ENCODE measurements around the gene C2orf68.
A peak's percentile ranks its signal among the peaks of the same experiment; 100 is the strongest.
"Not testable (repeated sequence)": the region's sequence is repeated elsewhere in the genome, so short reads cannot be mapped to it uniquely, and the experiment has no call there.

C2orf68 gene

GRCh38 chr2:85607268-85608215 is 4.3 kb downstream of the C2orf68 start:
- Histone ChIP-seq H2AFZ (ENCODE audit: low read length, unreplicated experiment) (no peak overlapping the region), H3K36me3 (ENCODE audit: insufficient read depth, low read length) (no peaks in the 10 kb centered on the region), H3K27ac (ENCODE audit: low read depth, low read length) (no peak overlapping the region), H3K27me3 (ENCODE audit: insufficient read depth, low read length) (no peaks in the 10 kb centered on the region), H3K4me3 (ENCODE audit: low read depth, low read length) (no peak overlapping the region), H3K4me1 (ENCODE audit: control insufficient read depth, insufficient read depth, low read length, unreplicated experiment) (peaks cover 26% of the 10 kb centered on the region), H3K79me2 (ENCODE audit: control insufficient read depth, insufficient read depth, low read length, unreplicated experiment) (peaks cover 15% of the 10 kb centered on the region)

- Histone ChIP-seq H2AFZ (ENCODE audit: low read length, unreplicated experiment) (no peak overlapping the region), H3K79me2 (ENCODE audit: control insufficient read depth, insufficient read depth, low read length, unreplicated experiment) (peaks cover 14% of the 10 kb centered on the region), H3K4me1 (ENCODE audit: control insufficient read depth, insufficient read depth, low read length, unreplicated experiment) (peaks cover 33% of the 10 kb centered on the region), H3K4me3 (ENCODE audit: low read depth, low read length) (no peak overlapping the region), H3K27ac (ENCODE audit: low read depth, low read length) (peak overlapping the region; percentile 48), H3K36me3 (ENCODE audit: insufficient read depth, low read length) (no peaks in the 10 kb centered on the region), H3K27me3 (ENCODE audit: insufficient read depth, low read length) (no peaks in the 10 kb centered on the region)
These were observed 5.8 kb downstream of the C2orf68 start for GRCh38 chr2:85606116-85606455.

DNA sequence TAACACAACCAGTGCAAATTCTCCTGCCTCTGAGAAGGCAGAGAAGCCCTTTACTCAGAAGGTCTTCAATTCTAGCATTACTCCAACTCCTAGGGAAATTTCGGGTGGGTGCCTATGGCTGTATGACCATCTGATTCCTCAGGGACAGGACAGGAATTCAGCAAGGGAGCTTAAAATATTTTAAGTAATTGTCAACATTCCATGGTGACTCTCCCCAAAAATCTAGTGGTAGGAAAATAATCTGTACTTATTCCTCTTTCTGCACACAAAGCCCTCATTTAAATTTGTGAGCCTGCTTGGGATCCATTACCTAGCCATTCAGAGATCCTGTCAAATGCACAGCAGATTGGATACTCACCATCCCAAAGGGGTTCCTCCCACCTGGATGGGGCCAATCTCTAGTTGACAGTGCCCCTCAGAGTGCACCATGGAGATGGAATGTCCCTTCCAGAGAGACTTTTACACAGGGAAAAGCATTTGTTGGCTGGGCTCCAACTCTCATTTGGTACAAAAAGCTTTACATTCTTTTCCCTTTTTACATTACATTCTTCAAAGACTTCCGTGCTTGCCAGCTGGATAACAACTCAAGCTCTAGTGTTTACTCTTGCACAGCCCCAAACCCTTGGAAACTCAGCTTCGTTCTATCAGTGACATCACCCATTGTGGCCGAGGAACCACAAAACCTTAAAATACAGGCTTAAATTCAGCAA is 6.3 kb downstream of the C2orf68 start:
- Histone ChIP-seq H3K79me2 (ENCODE audit: control insufficient read depth, insufficient read depth, low read length, unreplicated experiment) (peaks cover 13% of the 10 kb centered on the region), H3K4me1 (ENCODE audit: control insufficient read depth, insufficient read depth, low read length, unreplicated experiment) (peaks cover 33% of the 10 kb centered on the region)

DNA sequence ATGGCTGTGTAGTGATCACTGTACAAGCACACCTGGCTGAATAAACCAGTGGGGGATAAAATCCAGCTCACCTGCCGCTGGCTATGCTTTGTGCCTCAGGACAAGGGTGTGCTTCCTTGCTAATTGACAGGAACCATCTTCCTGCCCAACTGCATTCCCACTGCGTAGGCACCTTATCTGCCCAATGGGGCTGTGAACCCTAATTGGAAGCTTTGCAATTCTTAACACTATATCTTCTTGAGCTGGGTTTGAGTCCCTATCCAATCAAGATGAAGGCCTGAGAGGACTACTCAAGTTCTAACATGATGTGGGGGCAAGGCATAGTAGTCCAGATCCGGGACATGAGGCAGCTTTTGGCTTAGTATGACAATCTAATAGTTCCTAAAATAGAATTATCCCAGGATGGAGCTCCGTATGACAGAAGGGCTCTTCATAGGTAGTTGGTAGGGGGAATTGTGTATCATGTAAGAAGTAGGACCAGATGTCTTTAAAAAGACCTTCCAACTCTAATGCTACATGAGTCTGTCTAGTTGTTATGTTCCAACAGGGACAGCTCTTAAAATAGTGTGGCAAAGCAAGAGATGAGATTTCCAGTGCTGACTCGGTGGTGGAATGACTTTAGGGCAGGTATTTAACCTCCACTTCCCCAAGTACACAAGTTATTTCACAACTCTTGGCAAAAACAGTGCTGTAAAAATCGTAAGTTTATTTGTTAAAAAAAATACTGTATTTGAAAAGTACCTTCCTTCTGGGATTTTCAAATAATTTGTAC is 7.1 kb downstream of the C2orf68 start:
- H3K27ac ChIP-seq (ENCODE audit: low read depth, low read length) = peak overlapping the region; percentile 48
- H3K4me1 ChIP-seq (ENCODE audit: control insufficient read depth, insufficient read depth, low read length, unreplicated experiment) = peaks cover 33% of the 10 kb centered on the region
- no peaks in the 10 kb centered on the region for H3K27me3 ChIP-seq (ENCODE audit: insufficient read depth, low read length)
- no peaks in the 10 kb centered on the region for H3K36me3 ChIP-seq (ENCODE audit: insufficient read depth, low read length)
- peak overlapping the region; percentile 35 for H3K4me3 ChIP-seq (ENCODE audit: low read depth, low read length)
- H2AFZ ChIP-seq (ENCODE audit: low read length, unreplicated experiment) = no peak overlapping the region
- peaks cover 13% of the 10 kb centered on the region for H3K79me2 ChIP-seq (ENCODE audit: control insufficient read depth, insufficient read depth, low read length, unreplicated experiment)

More for the DNA sequence above, 6.3 kb downstream of the C2orf68 start:
- Histone ChIP-seq H2AFZ (ENCODE audit: low read length, unreplicated experiment) (no peak overlapping the region), H3K27me3 (ENCODE audit: insufficient read depth, low read length) (no peaks in the 10 kb centered on the region), H3K4me3 (ENCODE audit: low read depth, low read length) (peak overlapping the region; percentile 5; the same call in 1 of the 2 replicates), H3K27ac (ENCODE audit: low read depth, low read length) (peak overlapping the region; percentile 48), H3K36me3 (ENCODE audit: insufficient read depth, low read length) (no peaks in the 10 kb centered on the region)

- H3K4me3 ChIP-seq (ENCODE audit: low read depth, low read length) = peak overlapping the region; percentile 87
- H3K79me2 ChIP-seq (ENCODE audit: control insufficient read depth, insufficient read depth, low read length, unreplicated experiment) = peaks cover 13% of the 10 kb centered on the region
- H3K27me3 ChIP-seq (ENCODE audit: insufficient read depth, low read length); H2AFZ ChIP-seq (ENCODE audit: low read length, unreplicated experiment); H3K27ac ChIP-seq (ENCODE audit: low read depth, low read length); H3K36me3 ChIP-seq (ENCODE audit: insufficient read depth, low read length): not testable (repeated sequence)
- H3K4me1 ChIP-seq (ENCODE audit: control insufficient read depth, insufficient read depth, low read length, unreplicated experiment) = peaks cover 33% of the 10 kb centered on the region
These were observed 7.8 kb downstream of the C2orf68 start for GRCh38 chr2:85604133-85604444.

GRCh38 chr2:85602476-85603234 is 9.2 kb downstream of the C2orf68 start, which contains the start of gene TMEM150A:
Gene TMEM150A (minus strand): TSS chr2:85602698. CDS start chr2:85601948, 750 bp downstream.
- Histone ChIP-seq H2AFZ (ENCODE audit: low read length, unreplicated experiment) (peak within 1 kb of the TSS; percentile 78), H3K4me1 (ENCODE audit: control insufficient read depth, insufficient read depth, low read length, unreplicated experiment) (peaks cover 33% of the 10 kb centered on the region), H3K79me2 (ENCODE audit: control insufficient read depth, insufficient read depth, low read length, unreplicated experiment) (peaks cover 11% of the 10 kb centered on the region), H3K27me3 (ENCODE audit: insufficient read depth, low read length) (no peaks in the 10 kb centered on the region), H3K36me3 (ENCODE audit: insufficient read depth, low read length) (no peaks in the 10 kb centered on the region), H3K4me3 (ENCODE audit: low read depth, low read length) (peak within 1 kb of the TSS; percentile 87), H3K27ac (ENCODE audit: low read depth, low read length) (0 out of 2 replicates have a peak within 1 kb of the TSS, but pooled peaks have one; percentile 24)

- Histone ChIP-seq H3K27me3 (ENCODE audit: insufficient read depth, low read length) (no peaks in the 10 kb centered on the region), H2AFZ (ENCODE audit: low read length, unreplicated experiment) (no peak overlapping the region), H3K27ac (ENCODE audit: low read depth, low read length) (no peak overlapping the region), H3K4me1 (ENCODE audit: control insufficient read depth, insufficient read depth, low read length, unreplicated experiment) (peaks cover 33% of the 10 kb centered on the region), H3K36me3 (ENCODE audit: insufficient read depth, low read length) (no peaks in the 10 kb centered on the region), H3K4me3 (ENCODE audit: low read depth, low read length) (peak overlapping the region; percentile 87), H3K79me2 (ENCODE audit: control insufficient read depth, insufficient read depth, low read length, unreplicated experiment) (peaks cover 16% of the 10 kb centered on the region)
These were observed 9.9 kb downstream of the C2orf68 start for GRCh38 chr2:85601771-85602475.

DNA sequence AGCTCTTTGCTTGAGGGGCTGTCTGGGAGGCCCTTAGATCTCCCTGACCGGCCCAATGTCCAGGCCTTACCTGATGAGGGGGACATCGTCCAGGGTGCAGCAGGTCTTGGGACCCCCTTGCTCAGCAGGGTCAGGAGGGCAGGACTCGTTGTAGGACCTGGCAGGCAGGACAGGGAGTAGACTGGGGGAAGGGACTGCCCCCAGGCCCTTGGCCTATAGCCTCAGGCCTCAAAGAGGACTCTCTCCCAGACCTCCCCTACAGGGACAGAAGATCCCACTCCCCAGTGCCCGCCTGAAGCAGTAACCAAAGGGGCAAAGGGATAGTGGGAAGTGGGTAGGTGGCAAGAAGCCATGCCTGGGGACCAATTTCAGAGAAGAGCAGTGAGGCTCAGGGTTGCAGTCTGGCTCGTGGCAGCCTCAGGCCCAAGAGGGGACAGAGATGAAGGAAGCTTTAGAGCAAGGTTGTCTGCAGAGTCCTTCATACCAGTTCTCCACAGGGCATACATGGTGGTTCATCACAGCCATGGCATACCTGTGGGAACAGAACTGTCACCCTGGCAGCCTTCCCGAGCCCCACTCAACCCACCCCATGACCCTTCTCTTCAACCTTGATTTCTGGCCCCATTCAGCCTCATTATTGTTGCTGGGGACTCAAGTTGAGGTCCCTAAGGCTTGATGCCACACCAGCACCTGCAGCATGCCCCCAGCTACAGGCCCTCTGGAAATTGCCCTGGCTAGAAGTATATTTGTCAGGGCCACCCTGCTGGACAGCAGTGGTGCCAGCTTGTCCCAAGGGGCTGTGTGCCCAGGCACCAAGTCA is 10.7 kb downstream of the C2orf68 start:
- no peaks in the 10 kb centered on the region for H3K27me3 ChIP-seq (ENCODE audit: insufficient read depth, low read length)
- H3K4me3 ChIP-seq (ENCODE audit: low read depth, low read length) = peak overlapping the region; percentile 87
- no peak overlapping the region for H2AFZ ChIP-seq (ENCODE audit: low read length, unreplicated experiment)
- no peak overlapping the region for H3K27ac ChIP-seq (ENCODE audit: low read depth, low read length)
- no peaks in the 10 kb centered on the region for H3K36me3 ChIP-seq (ENCODE audit: insufficient read depth, low read length)
- peaks cover 23% of the 10 kb centered on the region for H3K79me2 ChIP-seq (ENCODE audit: control insufficient read depth, insufficient read depth, low read length, unreplicated experiment)
- peaks cover 37% of the 10 kb centered on the region for H3K4me1 ChIP-seq (ENCODE audit: control insufficient read depth, insufficient read depth, low read length, unreplicated experiment)

- no peaks in the 10 kb centered on the region for H3K36me3 ChIP-seq (ENCODE audit: insufficient read depth, low read length)
These were observed 11.7 kb downstream of the C2orf68 start for GRCh38 chr2:85600235-85600575.

More at GRCh38 chr2:85600235-85600575, 11.7 kb downstream of the C2orf68 start:
- Histone ChIP-seq H3K4me1 (ENCODE audit: control insufficient read depth, insufficient read depth, low read length, unreplicated experiment) (peaks cover 27% of the 10 kb centered on the region), H3K79me2 (ENCODE audit: control insufficient read depth, insufficient read depth, low read length, unreplicated experiment) (peaks cover 30% of the 10 kb centered on the region), H3K4me3 (ENCODE audit: low read depth, low read length) (no peak overlapping the region), H3K27ac (ENCODE audit: low read depth, low read length) (no peak overlapping the region), H3K27me3 (ENCODE audit: insufficient read depth, low read length) (no peaks in the 10 kb centered on the region), H2AFZ (ENCODE audit: low read length, unreplicated experiment) (no peak overlapping the region)
